HFF-Myc (cell line): ENCODE data around the gene ACAP2.

Source experiments
- DNase-seq: peaks from one replicate; pipeline ENCODE4 v3.0.0-alpha.2; 2011; ENCODE audit warnings: low read depth; ENCODE audit errors: extremely low read depth
- H3K4me3 ChIP-seq: replicated peaks from 2 replicates; pipeline ENCODE4 v1.5.1; 2011; ENCODE audit warnings: low read depth, mild to moderate bottlenecking, control low read depth, low read length
- TF ChIP-seq, protein P1 (sequence below): IDR thresholded peaks from 2 replicates; pipeline ENCODE4 v1.5.1; 2012; ENCODE audit warnings: mild to moderate bottlenecking, low read depth, low read length, control low read depth; ENCODE audit errors: missing control alignments

The ACAP2 gene

DNA sequence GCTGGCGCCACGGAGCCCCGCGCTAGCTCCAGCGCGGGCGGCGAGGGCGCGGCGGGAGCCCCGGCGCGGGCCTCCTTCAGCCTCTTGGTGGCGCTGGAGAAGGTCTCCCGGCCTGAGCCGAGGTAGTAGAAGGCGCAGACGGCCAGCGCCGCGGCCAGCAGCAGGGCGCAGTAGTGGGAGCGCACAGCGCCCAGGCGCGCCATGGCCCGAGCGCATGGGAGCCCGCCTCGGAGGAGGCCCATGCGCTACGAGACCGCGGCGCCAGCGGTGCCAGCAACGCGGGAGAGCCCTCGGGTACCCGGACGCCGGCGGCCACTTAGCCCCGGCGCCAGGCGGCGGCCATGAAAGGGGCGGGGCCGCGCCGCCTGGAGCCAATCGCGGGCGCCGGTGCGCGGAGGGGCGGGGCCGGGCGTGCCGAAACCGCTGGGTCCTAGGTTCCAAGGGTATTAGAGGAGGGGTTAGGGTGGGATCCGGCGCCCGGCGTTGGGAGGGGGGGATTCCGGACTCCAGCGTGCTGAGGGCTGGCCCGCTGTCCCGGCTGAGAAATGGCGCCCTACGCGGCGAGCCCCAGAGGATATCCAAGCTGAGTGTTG lies 171.9 kb downstream of the ACAP2 start, which contains the start of gene XXYLT1:
XXYLT1 (minus strand) TSS at position 343 of the 593 bp plus-strand sequence; CDS start at position 242, 101 bp downstream.
- peak; percentile 51 for DNase-seq
- TF ChIP-seq, protein P1, sequence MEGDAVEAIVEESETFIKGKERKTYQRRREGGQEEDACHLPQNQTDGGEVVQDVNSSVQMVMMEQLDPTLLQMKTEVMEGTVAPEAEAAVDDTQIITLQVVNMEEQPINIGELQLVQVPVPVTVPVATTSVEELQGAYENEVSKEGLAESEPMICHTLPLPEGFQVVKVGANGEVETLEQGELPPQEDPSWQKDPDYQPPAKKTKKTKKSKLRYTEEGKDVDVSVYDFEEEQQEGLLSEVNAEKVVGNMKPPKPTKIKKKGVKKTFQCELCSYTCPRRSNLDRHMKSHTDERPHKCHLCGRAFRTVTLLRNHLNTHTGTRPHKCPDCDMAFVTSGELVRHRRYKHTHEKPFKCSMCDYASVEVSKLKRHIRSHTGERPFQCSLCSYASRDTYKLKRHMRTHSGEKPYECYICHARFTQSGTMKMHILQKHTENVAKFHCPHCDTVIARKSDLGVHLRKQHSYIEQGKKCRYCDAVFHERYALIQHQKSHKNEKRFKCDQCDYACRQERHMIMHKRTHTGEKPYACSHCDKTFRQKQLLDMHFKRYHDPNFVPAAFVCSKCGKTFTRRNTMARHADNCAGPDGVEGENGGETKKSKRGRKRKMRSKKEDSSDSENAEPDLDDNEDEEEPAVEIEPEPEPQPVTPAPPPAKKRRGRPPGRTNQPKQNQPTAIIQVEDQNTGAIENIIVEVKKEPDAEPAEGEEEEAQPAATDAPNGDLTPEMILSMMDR = peak; percentile 23
- H3K4me3 ChIP-seq = peak within 1 kb of the TSS; percentile 79

DNA sequence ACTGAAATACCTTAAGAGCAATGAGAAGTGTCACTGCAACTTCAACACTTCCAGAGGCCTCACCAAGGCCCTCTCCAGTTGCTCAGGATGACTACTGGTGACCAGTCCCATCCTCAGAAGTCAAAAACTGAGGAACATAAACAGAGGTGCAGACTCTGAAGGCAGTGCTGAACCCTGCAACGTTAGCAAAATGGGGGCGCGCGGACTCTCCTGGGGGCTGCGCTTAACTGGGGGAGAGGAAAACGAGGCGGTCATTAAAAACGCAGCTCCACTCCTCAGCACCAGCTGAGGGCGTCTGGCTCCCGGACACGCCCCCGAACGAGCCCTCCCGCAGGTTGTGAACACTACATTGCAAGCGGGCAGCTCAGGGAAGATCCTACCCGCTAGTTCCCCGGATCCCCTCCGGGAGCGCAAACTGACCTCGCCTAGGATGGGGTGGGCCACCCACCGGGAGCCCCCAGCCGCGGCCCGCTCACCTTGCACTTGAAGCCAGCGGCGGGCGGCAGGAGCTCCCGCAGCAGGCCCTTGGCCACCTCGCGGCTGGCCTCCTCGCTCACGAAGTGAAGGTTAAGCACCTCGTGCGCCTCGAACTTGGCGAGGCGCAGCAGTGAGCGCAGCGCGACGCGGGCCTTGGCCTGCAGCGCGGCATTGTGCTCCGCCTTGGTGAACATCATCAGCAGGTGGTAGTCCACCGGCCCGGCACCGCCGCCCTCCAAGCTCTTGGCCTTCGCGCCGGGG lies 172.6 kb downstream of the ACAP2 start:
- TF ChIP-seq, protein P1 = no peak

DNA sequence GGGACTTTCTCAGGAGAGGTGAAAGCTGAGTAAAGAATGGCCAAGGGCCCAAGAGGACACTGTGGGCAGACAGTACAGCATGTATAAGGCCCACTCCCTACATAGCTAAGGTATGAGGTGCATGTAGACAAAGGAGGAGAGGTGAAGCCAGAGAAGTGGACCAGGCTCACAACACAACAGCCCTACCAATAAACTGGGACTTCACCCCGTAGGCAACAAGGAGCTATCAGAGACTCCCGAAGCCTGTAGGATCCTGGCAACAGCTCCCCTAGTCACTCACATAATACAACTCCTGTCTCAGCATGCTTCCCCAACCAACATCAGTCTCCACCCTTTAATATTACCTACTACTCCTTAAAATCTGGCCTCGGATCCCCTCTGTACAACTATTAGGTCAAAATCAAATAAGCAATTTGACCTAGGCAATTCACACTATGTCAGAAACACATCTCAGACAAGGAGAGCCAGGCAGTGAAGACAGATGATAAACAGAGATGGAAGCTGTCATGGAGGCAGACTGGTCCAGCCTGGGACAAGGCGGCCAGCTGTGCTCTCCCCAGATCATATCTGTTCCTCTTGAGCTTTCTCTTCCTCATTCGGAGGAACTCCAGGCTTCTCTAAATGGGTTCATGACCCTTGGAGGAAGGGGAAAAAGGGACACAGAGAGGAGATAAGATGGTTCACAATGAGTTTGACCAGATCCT lies 173.3 kb downstream of the ACAP2 start:
- TF ChIP-seq, protein P1 = no peak
- H3K4me3 ChIP-seq = peak overlapping the region; percentile 79
- DNase-seq = no peak

More for the DNA sequence above, 172.6 kb downstream of the ACAP2 start:
- peak overlapping the region; percentile 79 for H3K4me3 ChIP-seq
- DNase-seq = no peak

DNA sequence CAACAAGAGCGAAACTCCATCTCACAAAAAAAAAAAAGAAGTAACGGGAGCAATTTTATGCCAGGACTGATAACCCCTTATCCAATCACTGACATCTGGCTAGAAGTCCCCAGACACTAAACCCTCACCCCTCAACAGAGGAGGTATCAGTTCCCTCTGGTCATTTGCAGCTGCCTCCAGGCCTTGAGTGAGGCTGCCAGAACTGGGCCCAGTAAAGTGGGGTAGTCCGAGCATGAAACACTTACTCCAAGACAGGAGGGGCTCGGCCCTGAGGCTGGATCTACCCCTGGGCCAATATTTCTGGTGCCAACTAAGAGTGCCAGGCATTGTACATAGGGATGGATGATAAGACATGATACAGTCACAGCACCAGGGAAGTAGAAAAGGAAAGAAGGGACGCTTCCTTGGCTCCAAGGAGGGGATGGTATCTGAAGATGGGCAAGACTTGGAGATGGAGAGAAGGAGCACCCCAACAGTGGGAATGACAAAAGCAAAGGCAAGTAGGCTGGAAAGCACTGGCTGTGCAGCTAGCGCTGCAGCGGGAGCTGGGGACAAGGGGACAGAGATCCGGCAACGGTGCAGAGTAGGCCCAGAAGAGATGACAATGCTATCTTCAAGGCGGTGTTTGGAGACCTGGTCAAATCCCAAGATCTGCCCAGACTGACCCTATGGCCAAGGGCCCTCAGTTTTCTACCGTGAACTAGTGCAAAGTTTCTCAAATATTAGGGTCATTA lies 174.1 kb downstream of the ACAP2 start:
- TF ChIP-seq, protein P1 = no peak
- DNase-seq = no peak
- H3K4me3 ChIP-seq = peak overlapping the region; percentile 79

DNA sequence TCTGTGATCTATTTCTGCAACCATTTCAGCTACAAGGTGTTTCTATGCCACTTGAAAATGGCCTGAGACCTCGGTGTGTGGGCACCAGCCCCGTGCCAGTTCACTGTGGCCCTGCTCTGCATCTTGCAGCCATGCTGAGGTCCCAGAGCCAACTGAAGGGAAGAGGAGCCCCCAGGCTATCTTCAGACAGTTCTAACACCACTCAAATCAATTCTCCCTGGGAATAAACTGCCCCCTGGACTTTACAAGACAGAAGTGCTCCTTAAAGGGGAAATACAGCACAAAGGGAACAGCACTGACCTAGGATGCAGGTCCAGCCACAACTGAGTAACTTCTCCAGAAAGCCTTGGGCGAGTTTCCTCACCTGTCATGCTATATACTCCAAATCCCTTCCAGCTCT lies 175.7 kb downstream of the ACAP2 start:
- no peak for DNase-seq
- TF ChIP-seq, protein P1 = no peak

DNA sequence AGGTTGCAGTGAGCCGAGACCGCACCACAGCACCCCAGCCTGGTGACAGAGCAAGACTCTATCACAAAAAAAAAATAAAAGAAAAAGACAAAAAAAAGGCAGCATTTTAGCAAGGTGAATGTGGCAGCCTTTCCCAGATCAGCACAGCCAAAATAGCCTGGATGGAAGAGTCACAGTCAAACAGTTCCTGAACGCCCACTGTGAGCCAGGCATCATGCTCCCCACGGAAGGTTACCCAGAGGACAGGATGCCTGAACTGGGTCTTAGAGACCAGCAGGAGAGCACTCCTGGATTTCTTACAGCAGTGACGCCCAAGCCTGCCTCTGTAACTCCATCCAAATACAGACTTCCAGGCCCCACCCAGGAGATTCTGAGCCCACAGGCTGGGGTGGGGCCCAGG lies 176.4 kb downstream of the ACAP2 start:
- TF ChIP-seq, protein P1 = no peak

More for the DNA sequence above, 175.7 kb downstream of the ACAP2 start:
- no peak overlapping the region for H3K4me3 ChIP-seq

More for the DNA sequence above, 176.4 kb downstream of the ACAP2 start:
- H3K4me3 ChIP-seq = no peak overlapping the region
- DNase-seq = no peak
